Retinal pigment epithelial cell (primary cell): ENCODE measurements around the gene HADHA.

Source experiments
- DNase-seq: peaks from one replicate; pipeline ENCODE4 v3.0.0-alpha.2; 2010; ENCODE audit warnings: low read depth
- H3K4me3 ChIP-seq: 2 replicates; pipeline ENCODE4 v1.5.1; 2011; ENCODE audit warnings: mild to moderate bottlenecking, low read length, control low read depth, moderate library complexity
- TF ChIP-seq, protein P1 (sequence below): conservative IDR thresholded peaks from 2 replicates; pipeline ENCODE4 v1.5.1; 2011; ENCODE audit warnings: low read depth, low read length, control low read depth, inconsistent platforms

Gene HADHA

DNA sequence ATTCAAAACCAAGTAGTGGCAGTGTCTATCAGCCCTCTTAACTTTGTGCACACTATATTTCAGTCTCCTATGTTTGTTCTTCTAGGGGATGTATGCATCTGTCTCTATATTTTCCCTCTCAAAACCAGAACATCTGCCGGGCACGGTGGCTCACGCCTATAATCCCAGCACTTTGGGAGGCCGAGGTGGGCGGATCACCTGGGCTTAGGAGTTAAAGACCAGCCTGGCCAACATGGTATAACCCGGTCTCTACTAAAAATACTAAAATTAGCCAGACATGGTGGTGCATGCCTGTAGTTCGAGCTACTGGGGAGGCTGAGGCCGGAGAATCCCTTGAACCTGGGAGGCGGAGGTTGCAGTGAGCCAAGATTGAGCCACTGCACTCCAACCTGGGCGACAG lies 81.5 kb downstream of the HADHA start:
- H3K4me3 ChIP-seq: no peak overlapping the region
- no peak for DNase-seq
- TF ChIP-seq, protein P1, sequence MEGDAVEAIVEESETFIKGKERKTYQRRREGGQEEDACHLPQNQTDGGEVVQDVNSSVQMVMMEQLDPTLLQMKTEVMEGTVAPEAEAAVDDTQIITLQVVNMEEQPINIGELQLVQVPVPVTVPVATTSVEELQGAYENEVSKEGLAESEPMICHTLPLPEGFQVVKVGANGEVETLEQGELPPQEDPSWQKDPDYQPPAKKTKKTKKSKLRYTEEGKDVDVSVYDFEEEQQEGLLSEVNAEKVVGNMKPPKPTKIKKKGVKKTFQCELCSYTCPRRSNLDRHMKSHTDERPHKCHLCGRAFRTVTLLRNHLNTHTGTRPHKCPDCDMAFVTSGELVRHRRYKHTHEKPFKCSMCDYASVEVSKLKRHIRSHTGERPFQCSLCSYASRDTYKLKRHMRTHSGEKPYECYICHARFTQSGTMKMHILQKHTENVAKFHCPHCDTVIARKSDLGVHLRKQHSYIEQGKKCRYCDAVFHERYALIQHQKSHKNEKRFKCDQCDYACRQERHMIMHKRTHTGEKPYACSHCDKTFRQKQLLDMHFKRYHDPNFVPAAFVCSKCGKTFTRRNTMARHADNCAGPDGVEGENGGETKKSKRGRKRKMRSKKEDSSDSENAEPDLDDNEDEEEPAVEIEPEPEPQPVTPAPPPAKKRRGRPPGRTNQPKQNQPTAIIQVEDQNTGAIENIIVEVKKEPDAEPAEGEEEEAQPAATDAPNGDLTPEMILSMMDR: no peak

- DNase-seq: no peak
- H3K4me3 ChIP-seq: no peak overlapping the region
- TF ChIP-seq, protein P1: no peak
These were observed 82.5 kb downstream of the HADHA start for GRCh38 chr2:26161926-26162325.

DNA sequence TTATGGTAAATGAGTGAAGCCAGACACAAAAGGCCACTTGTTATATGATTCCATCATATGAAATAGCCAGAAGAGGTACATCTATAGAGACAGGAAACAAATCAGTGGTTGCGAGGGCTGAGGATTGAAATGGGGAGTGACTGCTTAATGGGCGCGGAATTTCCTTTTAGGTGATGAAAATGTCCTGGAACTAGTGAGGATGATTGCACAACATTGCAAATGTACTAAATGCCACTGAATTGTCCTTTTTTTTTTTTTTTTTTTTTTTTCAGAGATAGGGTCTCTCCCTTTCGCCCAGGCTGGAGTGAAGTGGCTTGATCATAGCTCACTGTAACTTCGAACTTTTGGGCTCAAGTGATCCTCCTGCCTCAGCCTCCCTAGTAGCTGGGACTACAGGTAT lies 86.9 kb downstream of the HADHA start:
- no peak for DNase-seq
- TF ChIP-seq, protein P1: no peak
- no peak overlapping the region for H3K4me3 ChIP-seq

DNA sequence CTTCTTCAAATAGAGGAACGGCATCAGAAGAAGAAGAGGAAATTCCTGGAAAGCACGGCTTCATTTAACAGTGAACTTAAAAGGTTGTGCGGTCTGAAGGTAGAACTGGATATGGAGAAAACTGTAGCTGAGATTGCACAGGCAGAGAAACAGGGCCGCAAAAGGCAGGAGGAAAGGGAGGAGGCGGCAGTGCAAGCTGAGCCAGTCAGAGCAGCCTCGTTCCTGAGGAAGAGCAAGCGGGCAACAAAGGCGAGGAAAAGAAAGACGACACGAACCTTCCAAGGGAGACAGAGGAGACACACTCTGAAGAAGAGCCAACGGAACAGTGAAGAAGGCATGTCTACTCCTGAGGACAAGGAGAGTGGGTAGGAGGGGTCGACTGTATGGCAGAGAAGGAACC lies 94.2 kb downstream of the HADHA start:
- H3K4me3 ChIP-seq: no peak overlapping the region
- DNase-seq: no peak
- TF ChIP-seq, protein P1: no peak

- no peak for DNase-seq
- TF ChIP-seq, protein P1: no peak
- no peak overlapping the region for H3K4me3 ChIP-seq
These were observed 95.9 kb downstream of the HADHA start for GRCh38 chr2:26148501-26148900.

DNA sequence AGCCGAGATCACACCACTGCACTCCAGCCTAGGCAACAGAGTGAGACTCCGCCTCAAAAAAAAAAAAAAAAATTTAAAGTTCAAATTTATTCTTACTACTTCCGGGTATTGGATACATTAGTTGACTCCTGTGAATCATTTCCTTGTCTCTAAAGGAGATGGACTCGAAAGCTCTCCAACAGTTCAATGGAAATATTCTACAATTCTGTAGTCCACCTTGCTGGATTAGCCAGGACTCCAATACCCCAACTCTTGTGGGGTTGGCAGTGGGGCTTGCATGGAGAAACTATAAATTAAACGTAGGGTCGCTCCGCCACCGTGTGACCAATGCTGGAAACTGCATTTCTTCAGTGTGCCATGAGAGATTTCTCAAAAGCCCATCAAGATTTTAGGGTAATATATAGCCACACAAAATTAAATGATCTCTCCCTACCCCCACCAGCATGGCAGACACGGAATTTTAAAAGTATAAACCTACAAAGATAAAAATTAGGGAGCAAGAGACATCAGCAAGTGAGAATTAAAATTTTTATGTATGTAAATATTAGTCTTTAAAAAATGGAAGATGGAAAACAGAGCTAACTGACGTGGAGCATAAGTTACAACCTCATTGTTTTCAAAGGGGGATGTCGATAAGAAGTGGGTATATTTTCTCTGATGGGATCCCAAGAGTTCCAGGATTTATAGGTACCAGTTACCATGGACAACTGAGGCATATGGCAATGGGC lies 99.3 kb downstream of the HADHA start:
- TF ChIP-seq, protein P1: peak; percentile 74
- no peak overlapping the region for H3K4me3 ChIP-seq
- DNase-seq: no peak

GRCh38 chr2:26144031-26144430 lies 100.4 kb downstream of the HADHA start:
- DNase-seq: no peak
- no peak overlapping the region for H3K4me3 ChIP-seq
- TF ChIP-seq, protein P1: no peak
